Endothelial cell of umbilical vein (primary cell): Measurements from ENCODE around the gene GSTO2. TPM values are rescaled to one million over a fixed set of nuclear protein-coding genes. Genes with fewer than 3 reads are reported as not detected.
"Not testable (repeated sequence)": the region's sequence is repeated elsewhere in the genome, so short reads cannot be mapped to it uniquely, and the experiment has no call there.

Source experiments
- BruUV-seq: library from RNA; stranded (reverse); fragments of 400-500 nt; replicated peaks from 2 replicates; lab custom pipeline; 2021; lab: Mats Ljungman, UMichigan
- CTCF ChIA-PET: fragments of 300-600, 350-600 bp; sonication (Branson Sonifier 250); formaldehyde crosslinking; loops from one replicate; lab custom pipeline; 2021; ENCODE audit warnings: antibody characterized with exemption, inconsistent platforms; lab: Charles Lee
- POLR2A ChIA-PET: fragments of 300-600, 350-600 bp; sonication (Branson Sonifier 250); formaldehyde crosslinking; loops from one replicate; lab custom pipeline; 2021; ENCODE audit warnings: antibody characterized with exemption, inconsistent platforms; lab: Charles Lee
- DNase-seq: peaks from one replicate; pipeline ENCODE4 v3.0.0-alpha.2; 2011; ENCODE audit warnings: low read depth, low spot score
- FAIRE-seq: peaks from 2 replicates; lab custom pipeline; 2011; peaks lifted over from hg19 to GRCh38; lab: Jason Lieb, UNC
- H2AFZ ChIP-seq: 2 replicates; pipeline ENCODE4 v1.6.0; 2012; ENCODE audit warnings: low read depth, low read length, control low read depth, inconsistent platforms
- H3K27ac ChIP-seq: 2 replicates; pipeline ENCODE4 v1.5.1; 2011; ENCODE audit warnings: low read depth, mild to moderate bottlenecking, control low read depth, low read length, moderate library complexity; ENCODE audit not compliant: insufficient read depth
- H3K27me3 ChIP-seq, 2 experiments: 2 replicates each; pipeline versions ENCODE4 v1.6.0 to v1.6.1; 2011; ENCODE audit warnings: low read length in 2 of 2, mixed read lengths in 1 of 2; ENCODE audit not compliant: control insufficient read depth in 2 of 2, insufficient read depth in 2 of 2
- H3K36me3 ChIP-seq, 2 experiments: 2 replicates in 1 of 2; 3 replicates in 1 of 2; pipeline ENCODE4 v1.5.1; 2011; ENCODE audit warnings: low read length in 2 of 2, mild to moderate bottlenecking in 1 of 2, moderate library complexity in 1 of 2; ENCODE audit not compliant: control insufficient read depth in 2 of 2, insufficient read depth in 2 of 2; ENCODE audit errors: extremely low read depth in 1 of 2
- H3K4me1 ChIP-seq: 3 replicates; pipeline ENCODE4 v1.5.1; 2011; ENCODE audit warnings: mild to moderate bottlenecking, low read length; ENCODE audit not compliant: control insufficient read depth, insufficient read depth; ENCODE audit errors: extremely low read depth
- H3K4me2 ChIP-seq: 2 replicates; pipeline ENCODE4 v1.6.1; 2011; ENCODE audit warnings: low read length, control low read depth, mixed read lengths; ENCODE audit not compliant: insufficient read depth
- H3K4me3 ChIP-seq, 3 experiments: fragments of 200-600 bp in 1 of 3; sonication (generic), shearing (Covaris generic) in 1 of 3; replicated peaks in 1 of 3; 2 replicates each; pipeline ENCODE4 v1.5.1; 2011 to 2016; ENCODE audit warnings: control low read depth in 3 of 3, low read length in 3 of 3, mild to moderate bottlenecking in 2 of 3, inconsistent platforms in 1 of 3, low read depth in 1 of 3, moderate library complexity in 1 of 3; ENCODE audit not compliant: insufficient read depth in 1 of 3
- H3K79me2 ChIP-seq: 2 replicates; pipeline ENCODE4 v1.6.0; 2012; ENCODE audit warnings: low read length, inconsistent platforms; ENCODE audit not compliant: control insufficient read depth, insufficient read depth
- H3K9ac ChIP-seq: replicated peaks from 2 replicates; pipeline ENCODE3; 2011; ENCODE audit warnings: low read length, control low read depth; ENCODE audit not compliant: insufficient read depth; ENCODE audit errors: extremely low read depth
- H3K9me1 ChIP-seq: replicated peaks from 3 replicates; pipeline ENCODE4 v1.6.0; 2011; ENCODE audit warnings: mild to moderate bottlenecking, low read length; ENCODE audit not compliant: control insufficient read depth, insufficient read depth; ENCODE audit errors: extremely low read depth
- H3K9me3 ChIP-seq: replicated peaks from 2 replicates; pipeline ENCODE4 v1.5.1; 2012; ENCODE audit warnings: low read length, inconsistent platforms; ENCODE audit not compliant: control insufficient read depth, insufficient read depth
- H4K20me1 ChIP-seq: replicated peaks from 2 replicates; pipeline ENCODE3; 2011; ENCODE audit warnings: mild to moderate bottlenecking, low read length; ENCODE audit not compliant: control insufficient read depth, insufficient read depth; ENCODE audit errors: extremely low read depth
- FOS ChIP-seq: IDR thresholded peaks from 2 replicates; pipeline ENCODE4 v1.6.1; 2011; ENCODE audit warnings: mild to moderate bottlenecking, low read length, moderate library complexity, borderline replicate concordance; ENCODE audit not compliant: insufficient read depth
- GATA2 ChIP-seq: IDR thresholded peaks from 2 replicates; pipeline ENCODE4 v1.7.0; 2011; ENCODE audit warnings: low read depth, mild to moderate bottlenecking, moderate library complexity, mixed read lengths, low read length; ENCODE audit not compliant: insufficient read length, insufficient read depth
- dilution Hi-C: fragments of 300-500 bp; cut with MboI; formaldehyde crosslinking; loops from one replicate; pipeline ENCODE4 v1.15.0; 2019; ENCODE audit warnings: low sequenced_read_pairs; ENCODE audit not compliant: extremely low pct_ligation_motif_present
- intact Hi-C: fragments of 100-400 bp; cut with micrococcal nuclease; formaldehyde crosslinking; loops from one replicate; pipeline ENCODE4 v1.10.0; 2022
- polyA plus RNA-seq, 4 experiments: library from polyadenylated mRNA; depleted of rRNA in 3 of 4; stranded (reverse) in 3 of 4; unstranded in 1 of 4; fragments of >200 nt; gene quantifications; 2 replicates each; pipeline versions ENCODE4 v1.2.1 to v1.2.3, GENCODE V29; 2011 to 2012; ENCODE audit warnings: missing spikeins in 1 of 4
- total RNA-seq: library from RNA; stranded (reverse); gene quantifications from 2 replicates; pipeline ENCODE4 v1.2.3, GENCODE V29; 2021
- TF ChIP-seq, protein P1 (sequence below): IDR thresholded peaks from 2 replicates; pipeline ENCODE4 v1.6.1; 2011; ENCODE audit not compliant: insufficient read depth, insufficient read length

GSTO2 gene
- total and polyA plus RNA-seq, 2 donors (not counting 3 experiments of a cell fraction or from before 2014, with no cell fraction given): 0.84 to 1.4 TPM

DNA sequence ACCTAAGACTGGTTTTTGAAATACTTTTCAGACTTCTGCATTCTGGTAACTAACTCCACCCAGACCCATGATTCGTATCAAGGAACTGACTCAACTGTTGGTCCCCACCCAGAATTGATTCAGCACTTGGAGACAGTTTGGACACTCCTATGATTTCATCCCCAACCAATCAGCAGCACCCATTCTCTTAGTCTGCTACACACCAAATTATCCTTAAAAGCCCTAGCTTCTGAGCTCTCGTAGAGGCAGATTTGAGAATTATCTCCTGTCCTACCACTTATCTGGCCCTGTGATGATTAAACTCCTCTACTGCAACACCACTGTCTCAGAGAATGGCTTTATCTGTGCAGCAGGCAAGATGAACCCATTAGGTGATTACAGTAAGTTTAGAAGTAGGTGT lies 22.0 kb upstream of the GSTO2 start:
- Histone ChIP-seq H3K27ac (no peak overlapping the region), H3K4me3 (no peak overlapping the region), H3K9ac (no peak overlapping the region), H3K79me2 (no peaks in the 10 kb centered on the region), H3K4me1 (no peaks in the 10 kb centered on the region), H3K9me1 (no peaks in the 10 kb centered on the region), H4K20me1 (no peaks in the 10 kb centered on the region), H3K4me2 (no peak overlapping the region), H2AFZ (no peak overlapping the region), H3K36me3 (no peaks in the 10 kb centered on the region), H3K9me3 (no peaks in the 10 kb centered on the region), H3K27me3 (peaks cover 2% of the 10 kb centered on the region in 2 experiments)
- CTCF ChIA-PET: no interaction called here
- POLR2A ChIA-PET: no interaction called here
- DNase-seq (peak; percentile 17), FAIRE-seq (no peak)
- no TSS peak for BruUV-seq
- intact Hi-C loops (no loop called here), dilution Hi-C loops (no loop called here)
- TF ChIP-seq FOS: peak; percentile 34
- TF ChIP-seq, protein P1, sequence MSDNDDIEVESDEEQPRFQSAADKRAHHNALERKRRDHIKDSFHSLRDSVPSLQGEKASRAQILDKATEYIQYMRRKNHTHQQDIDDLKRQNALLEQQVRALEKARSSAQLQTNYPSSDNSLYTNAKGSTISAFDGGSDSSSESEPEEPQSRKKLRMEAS: no peak
- TF ChIP-seq GATA2: peak; percentile 29

DNA sequence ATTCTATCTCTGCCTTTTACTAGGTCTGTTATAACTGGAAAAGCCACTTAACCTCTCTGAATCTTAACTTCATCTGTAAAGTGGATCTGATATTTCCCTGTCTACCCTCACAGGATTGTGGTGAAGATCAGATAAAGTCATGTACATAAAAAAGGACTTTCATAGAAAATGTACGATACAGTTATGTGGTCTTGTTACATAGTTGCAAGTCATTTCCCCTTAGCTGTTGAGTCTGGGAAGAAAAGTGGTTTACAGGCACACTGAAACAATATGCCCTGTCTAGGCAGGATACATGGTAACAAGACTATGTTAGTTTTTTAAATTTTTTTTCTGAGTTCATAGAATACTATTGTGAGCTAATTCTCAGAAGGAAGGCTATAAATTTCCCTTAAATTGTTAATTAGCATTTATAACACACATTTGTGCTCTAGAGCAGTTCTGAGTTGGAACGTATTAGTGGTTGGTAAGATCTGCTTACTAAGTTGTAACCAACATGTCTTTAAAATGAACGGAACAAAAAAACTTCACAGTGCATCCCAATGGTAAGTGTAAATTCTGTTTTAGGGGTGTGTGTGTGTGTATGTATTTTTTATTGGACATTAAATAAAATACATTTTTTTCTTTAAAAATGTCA lies 21.4 kb upstream of the GSTO2 start:
- DNase-seq (no peak), FAIRE-seq (no peak)
- H3K9me3 ChIP-seq: no peaks in the 10 kb centered on the region
- TF ChIP-seq, protein P1: no peak
- no peaks in the 10 kb centered on the region for H3K9me1 ChIP-seq
- ChIA-PET POLR2A (no interaction called here), CTCF (no interaction called here)
- BruUV-seq: no TSS peak
- H4K20me1 ChIP-seq: no peaks in the 10 kb centered on the region
- H3K79me2 ChIP-seq: no peaks in the 10 kb centered on the region
- no peak overlapping the region for H3K9ac ChIP-seq
- no peak overlapping the region for H3K4me3 ChIP-seq
- no peaks in the 10 kb centered on the region for H3K4me1 ChIP-seq
- H3K27me3 ChIP-seq: peaks cover 2% of the 10 kb centered on the region in 2 experiments
- intact Hi-C loops: no loop called here
- dilution Hi-C loops: no loop called here
- H2AFZ ChIP-seq: no peak overlapping the region
- no peak overlapping the region for H3K4me2 ChIP-seq
- no peak overlapping the region for H3K27ac ChIP-seq
- H3K36me3 ChIP-seq: no peaks in the 10 kb centered on the region

DNA sequence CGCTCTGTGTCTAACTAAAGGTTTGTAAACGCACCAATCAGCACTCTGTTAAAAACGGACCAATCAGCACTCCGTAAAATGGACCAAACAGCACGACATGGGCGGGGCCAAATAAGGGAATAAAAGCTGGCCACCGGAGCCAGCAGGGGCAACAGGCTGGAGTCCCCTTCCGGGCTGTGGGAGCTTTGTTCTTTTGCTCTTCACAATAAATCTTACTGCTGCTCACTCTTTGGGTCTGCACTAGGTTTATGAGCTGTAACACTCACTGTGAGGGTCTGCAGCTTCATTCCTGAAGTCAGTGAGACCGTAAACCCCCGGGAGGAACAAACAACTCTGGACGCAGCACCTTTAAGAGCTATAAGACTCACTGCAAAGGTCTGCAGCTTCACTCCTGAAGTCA lies 20.1 kb upstream of the GSTO2 start:
- H3K27ac ChIP-seq, DNase-seq, FAIRE-seq, H3K36me3 ChIP-seq, H3K79me2 ChIP-seq, H3K27me3 ChIP-seq, H3K9ac ChIP-seq, H3K4me1 ChIP-seq, BruUV-seq, H3K9me3 ChIP-seq, intact Hi-C loops, H3K9me1 ChIP-seq, CTCF ChIA-PET, H3K4me3 ChIP-seq, H4K20me1 ChIP-seq, dilution Hi-C loops, H2AFZ ChIP-seq, H3K4me2 ChIP-seq: not testable (repeated sequence)
- POLR2A ChIA-PET: interaction anchor here (0.6 kb wide), 1 partner anchor 400 kb away, joined by 8 read pairs; no protein-coding TSS in a partner anchor
